Erythroblast (primary cell): Measurements from ENCODE around the gene WASF2.

Experiments
- GATA1 ChIP-seq: IDR thresholded peaks from 2 replicates; pipeline ENCODE4 v1.6.1; 2011; ENCODE audit warnings: low read depth, mild to moderate bottlenecking, control low read depth, low read length, moderate library complexity
- POLR2A ChIP-seq: IDR thresholded peaks from 2 replicates; pipeline ENCODE4 v1.6.1; 2011; ENCODE audit warnings: mild to moderate bottlenecking, low read length

- no peak for TF ChIP-seq POLR2A
- TF ChIP-seq GATA1: no peak
Observed at GRCh38 chr1:27388337-27389005, 101.5 kb downstream of the WASF2 start.
